SJSA1 (cell line): ENCODE results near the gene DLX3. TPM values are rescaled to one million over a fixed set of nuclear protein-coding genes. Genes with fewer than 3 reads are reported as not detected.

Source experiments
- DNase-seq, 2 experiments: peaks; one replicate each; pipeline ENCODE4 v3.0.0-alpha.2; 2015 to 2020; ENCODE audit warnings: low spot score in 2 of 2, low read depth in 1 of 2
- H3K27ac ChIP-seq: fragments of 250-450 bp; sonication (Bioruptor Pico); 2 replicates; pipeline ENCODE4 v1.5.1; 2020; ENCODE audit warnings: mild to moderate bottlenecking, moderate library complexity
- H3K27me3 ChIP-seq: fragments of 250-450 bp; sonication (Bioruptor Pico); replicated peaks from 2 replicates; pipeline ENCODE4 v1.5.1; 2020; ENCODE audit warnings: mild to moderate bottlenecking, moderate library complexity
- H3K36me3 ChIP-seq: fragments of 250-450 bp; sonication (Bioruptor Pico); 2 replicates; pipeline ENCODE4 v1.5.1; 2020; ENCODE audit warnings: mild to moderate bottlenecking
- H3K4me1 ChIP-seq: fragments of 250-450 bp; sonication (Bioruptor Pico); replicated peaks from 2 replicates; pipeline ENCODE4 v1.6.1; 2021; ENCODE audit warnings: mild to moderate bottlenecking
- H3K4me3 ChIP-seq: fragments of 250-450 bp; sonication (Bioruptor Pico); 2 replicates; pipeline ENCODE4 v1.5.1; 2020; ENCODE audit warnings: mild to moderate bottlenecking
- H3K9me3 ChIP-seq: fragments of 250-450 bp; sonication (Bioruptor Pico); replicated peaks from 2 replicates; pipeline ENCODE4 v1.5.1; 2020; ENCODE audit warnings: mild to moderate bottlenecking
- total RNA-seq: library from RNA; depleted of rRNA; stranded (reverse); fragments of >200 nt; shearing (Covaris generic); gene quantifications from 2 replicates; pipeline ENCODE4 v1.2.3, GENCODE V29; 2014

The DLX3 gene
- total RNA-seq, 1 experiment from 2014 or later: not detected

DNA sequence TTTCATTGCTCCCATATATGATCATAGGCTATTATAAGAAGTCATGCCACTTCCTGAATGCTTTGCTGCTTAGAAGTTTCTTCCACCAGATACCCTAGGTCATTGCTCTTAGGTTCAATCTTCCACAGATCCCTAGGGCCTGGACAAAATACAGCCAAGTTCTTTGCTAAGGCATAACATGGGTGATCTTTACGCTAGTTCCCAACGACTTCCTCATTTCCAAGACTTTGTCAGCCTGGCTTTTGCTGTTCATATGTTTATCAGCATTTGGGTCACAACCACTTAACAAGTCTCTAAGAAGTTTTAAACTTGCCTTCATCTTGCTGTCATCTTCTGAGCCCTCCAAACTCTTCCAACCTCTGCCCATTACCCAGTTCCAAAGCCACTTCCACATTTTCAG is 20.1 kb upstream of the DLX3 start:
- Histone ChIP-seq H3K4me1 (peaks cover 7% of the 10 kb centered on the region), H3K9me3 (peaks cover 17% of the 10 kb centered on the region), H3K4me3 (no peak overlapping the region), H3K27ac (no peak overlapping the region), H3K27me3 (peaks cover 6% of the 10 kb centered on the region; the same call in 1 of the 2 replicates), H3K36me3 (no peaks in the 10 kb centered on the region)
- DNase-seq: no peak

- Histone ChIP-seq H3K27me3 (peaks cover 6% of the 10 kb centered on the region; the same call in 1 of the 2 replicates), H3K9me3 (peaks cover 17% of the 10 kb centered on the region), H3K36me3 (no peaks in the 10 kb centered on the region), H3K4me1 (peaks cover 7% of the 10 kb centered on the region), H3K4me3 (no peak overlapping the region), H3K27ac (no peak overlapping the region)
- no peak for DNase-seq
These were observed 19.6 kb upstream of the DLX3 start for GRCh38 chr17:50014471-50015088.

DNA sequence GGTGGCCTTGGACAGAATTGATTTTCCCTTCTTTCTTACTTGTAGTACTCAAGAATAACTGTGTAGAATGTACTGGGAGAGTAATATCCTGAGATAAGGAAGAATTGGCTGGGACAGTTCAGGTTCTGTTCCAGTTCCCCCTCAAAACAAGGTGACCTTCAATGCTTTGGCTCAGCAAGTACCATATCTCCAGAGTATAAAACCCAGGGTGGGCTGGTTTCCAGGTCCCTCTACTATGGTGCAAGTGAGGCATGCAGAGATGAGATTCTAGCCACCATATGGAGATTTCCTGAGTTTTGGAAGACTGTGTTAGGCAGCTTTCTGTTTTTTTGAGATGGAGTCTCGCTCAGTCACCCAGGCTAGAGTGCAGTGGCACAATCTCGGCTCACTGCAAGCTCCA is 18.1 kb upstream of the DLX3 start:
- Histone ChIP-seq H3K4me3 (no peak overlapping the region), H3K36me3 (no peaks in the 10 kb centered on the region), H3K27me3 (peaks cover 6% of the 10 kb centered on the region; the same call in 1 of the 2 replicates), H3K9me3 (peaks cover 19% of the 10 kb centered on the region), H3K4me1 (peaks cover 4% of the 10 kb centered on the region; the same call in 1 of the 2 replicates), H3K27ac (no peak overlapping the region)
- DNase-seq: no peak

DNA sequence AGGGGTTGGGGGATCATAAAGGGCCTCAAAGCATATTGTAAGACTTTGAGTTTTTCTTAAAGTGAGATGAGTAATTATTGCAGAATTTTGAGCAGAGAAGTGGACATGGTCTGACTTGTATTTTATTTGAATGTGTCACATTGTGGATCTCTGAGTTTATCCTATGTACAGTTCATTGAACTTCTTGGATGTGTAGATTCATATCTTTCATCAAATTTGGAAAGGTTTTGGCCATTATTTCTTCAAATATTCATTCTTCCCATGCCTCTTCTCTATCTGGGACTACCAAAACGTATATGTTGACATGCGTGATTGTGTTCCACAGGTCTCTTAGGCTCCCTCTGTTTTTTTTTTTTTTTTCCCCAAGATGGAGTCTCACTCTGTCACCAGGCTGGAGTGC is 14.3 kb upstream of the DLX3 start:
- no peaks in the 10 kb centered on the region for H3K4me1 ChIP-seq
- peaks cover 19% of the 10 kb centered on the region for H3K9me3 ChIP-seq
- H3K27me3 ChIP-seq: peaks cover 10% of the 10 kb centered on the region
- DNase-seq: no peak
- H3K36me3 ChIP-seq: no peaks in the 10 kb centered on the region
- no peak overlapping the region for H3K27ac ChIP-seq
- H3K4me3 ChIP-seq: no peak overlapping the region

- H3K4me3 ChIP-seq: no peak overlapping the region
- no peaks in the 10 kb centered on the region for H3K4me1 ChIP-seq
- no peaks in the 10 kb centered on the region for H3K36me3 ChIP-seq
- no peak for DNase-seq
- no peak overlapping the region for H3K27ac ChIP-seq
- peaks cover 41% of the 10 kb centered on the region for H3K27me3 ChIP-seq
- peaks cover 2% of the 10 kb centered on the region; the same call in 1 of the 2 replicates for H3K9me3 ChIP-seq
These were observed 8.9 kb upstream of the DLX3 start for GRCh38 chr17:50003911-50004310.

DNA sequence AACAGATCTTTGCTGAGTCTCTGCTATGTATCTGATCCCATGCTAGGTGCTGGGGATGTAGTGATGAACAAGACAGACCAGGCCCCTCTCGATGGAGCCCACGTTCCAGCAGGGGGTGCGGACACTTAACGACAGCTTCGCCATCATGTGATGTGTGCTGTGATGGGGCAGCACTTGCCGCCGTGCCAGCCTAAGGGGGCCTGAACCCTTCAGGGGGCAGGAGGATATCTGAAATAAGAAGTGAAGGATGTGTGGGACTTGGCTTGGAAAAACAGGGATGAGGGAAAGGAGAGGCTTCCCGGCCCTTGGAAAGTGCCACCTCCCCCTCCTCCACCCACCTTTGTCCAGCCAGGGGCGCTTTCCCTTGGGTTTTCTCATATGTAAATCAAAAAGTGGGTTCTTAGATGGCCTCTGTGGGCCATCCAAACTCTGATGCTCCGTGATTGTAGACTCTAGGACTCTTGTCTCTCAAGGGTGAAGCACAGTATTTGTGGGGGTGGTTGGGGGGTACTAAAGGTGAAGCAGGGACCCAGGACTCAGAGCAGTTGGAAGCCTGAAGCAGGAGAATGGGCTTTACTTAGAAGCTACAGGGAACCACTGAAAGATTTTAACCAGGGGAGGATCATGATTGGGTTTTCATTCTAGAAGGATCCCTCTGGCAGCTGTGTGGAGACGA is 4.0 kb upstream of the DLX3 start:
- H3K4me3 ChIP-seq: no peak overlapping the region
- peaks cover 29% of the 10 kb centered on the region for H3K4me1 ChIP-seq
- peaks cover 61% of the 10 kb centered on the region for H3K27me3 ChIP-seq
- H3K27ac ChIP-seq: no peak overlapping the region
- H3K36me3 ChIP-seq: no peaks in the 10 kb centered on the region
- no peak for DNase-seq
- H3K9me3 ChIP-seq: no peaks in the 10 kb centered on the region

- Histone ChIP-seq H3K36me3 (no peaks in the 10 kb centered on the region), H3K4me3 (no peak overlapping the region), H3K9me3 (no peaks in the 10 kb centered on the region), H3K4me1 (peaks cover 38% of the 10 kb centered on the region), H3K27me3 (peaks cover 66% of the 10 kb centered on the region), H3K27ac (no peak overlapping the region)
- peak; percentile 79 to 92 for DNase-seq
These were observed 3.0 kb upstream of the DLX3 start for GRCh38 chr17:49997773-49998703.

DNA sequence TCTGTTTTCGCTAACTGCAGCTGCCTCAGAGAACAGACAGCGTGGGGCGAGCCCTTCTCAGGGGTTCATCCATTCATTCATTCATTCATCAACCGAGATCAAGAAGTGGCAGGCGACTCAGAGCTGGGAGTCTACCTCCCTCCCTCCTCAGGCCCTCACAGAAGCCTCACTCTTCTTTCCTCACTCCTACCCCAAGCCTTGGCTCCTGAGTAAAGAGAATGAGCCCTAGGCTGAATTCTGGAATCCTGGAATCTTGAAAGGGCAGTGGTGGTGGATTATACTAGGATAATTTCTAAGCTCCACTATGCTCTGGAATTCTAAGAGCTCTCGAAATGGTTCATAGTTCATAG is 2.3 kb upstream of the DLX3 start:
- no peaks in the 10 kb centered on the region for H3K9me3 ChIP-seq
- H3K27ac ChIP-seq: no peak overlapping the region
- peak in 1 of 2 experiments; percentile 31 for DNase-seq
- peaks cover 69% of the 10 kb centered on the region for H3K27me3 ChIP-seq
- H3K4me1 ChIP-seq: peaks cover 38% of the 10 kb centered on the region
- H3K36me3 ChIP-seq: no peaks in the 10 kb centered on the region
- H3K4me3 ChIP-seq: no peak overlapping the region

- Histone ChIP-seq H3K27me3 (peaks cover 69% of the 10 kb centered on the region), H3K36me3 (no peaks in the 10 kb centered on the region), H3K9me3 (no peaks in the 10 kb centered on the region), H3K27ac (no peak overlapping the region), H3K4me1 (peaks cover 38% of the 10 kb centered on the region), H3K4me3 (peak overlapping the region; percentile 30)
- peak; percentile 71 to 80 for DNase-seq
These were observed 1.7 kb upstream of the DLX3 start for GRCh38 chr17:49996495-49997300.

DNA sequence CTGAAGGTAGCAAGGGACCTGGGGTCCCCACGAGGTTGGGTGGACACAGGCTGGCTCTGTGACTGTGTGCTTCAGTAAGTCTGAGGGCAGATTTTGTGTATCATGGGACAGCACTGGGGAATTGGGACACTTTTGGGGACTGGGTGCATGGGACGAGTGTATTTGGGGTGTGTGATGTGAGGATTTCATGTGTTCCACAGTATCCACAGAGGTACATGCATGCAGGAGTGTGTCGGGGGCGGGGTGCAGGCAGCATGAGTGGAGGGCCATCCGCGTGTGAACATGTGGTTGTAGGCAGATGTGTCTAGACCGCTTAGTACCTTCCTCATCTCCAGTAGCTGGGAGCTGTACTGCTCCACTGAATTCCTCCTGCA is 1.1 kb upstream of the DLX3 start:
- Histone ChIP-seq H3K27ac (no peak overlapping the region), H3K4me1 (peaks cover 38% of the 10 kb centered on the region), H3K36me3 (no peaks in the 10 kb centered on the region), H3K4me3 (no peak overlapping the region), H3K27me3 (peaks cover 69% of the 10 kb centered on the region), H3K9me3 (no peaks in the 10 kb centered on the region)
- no peak for DNase-seq

DNA sequence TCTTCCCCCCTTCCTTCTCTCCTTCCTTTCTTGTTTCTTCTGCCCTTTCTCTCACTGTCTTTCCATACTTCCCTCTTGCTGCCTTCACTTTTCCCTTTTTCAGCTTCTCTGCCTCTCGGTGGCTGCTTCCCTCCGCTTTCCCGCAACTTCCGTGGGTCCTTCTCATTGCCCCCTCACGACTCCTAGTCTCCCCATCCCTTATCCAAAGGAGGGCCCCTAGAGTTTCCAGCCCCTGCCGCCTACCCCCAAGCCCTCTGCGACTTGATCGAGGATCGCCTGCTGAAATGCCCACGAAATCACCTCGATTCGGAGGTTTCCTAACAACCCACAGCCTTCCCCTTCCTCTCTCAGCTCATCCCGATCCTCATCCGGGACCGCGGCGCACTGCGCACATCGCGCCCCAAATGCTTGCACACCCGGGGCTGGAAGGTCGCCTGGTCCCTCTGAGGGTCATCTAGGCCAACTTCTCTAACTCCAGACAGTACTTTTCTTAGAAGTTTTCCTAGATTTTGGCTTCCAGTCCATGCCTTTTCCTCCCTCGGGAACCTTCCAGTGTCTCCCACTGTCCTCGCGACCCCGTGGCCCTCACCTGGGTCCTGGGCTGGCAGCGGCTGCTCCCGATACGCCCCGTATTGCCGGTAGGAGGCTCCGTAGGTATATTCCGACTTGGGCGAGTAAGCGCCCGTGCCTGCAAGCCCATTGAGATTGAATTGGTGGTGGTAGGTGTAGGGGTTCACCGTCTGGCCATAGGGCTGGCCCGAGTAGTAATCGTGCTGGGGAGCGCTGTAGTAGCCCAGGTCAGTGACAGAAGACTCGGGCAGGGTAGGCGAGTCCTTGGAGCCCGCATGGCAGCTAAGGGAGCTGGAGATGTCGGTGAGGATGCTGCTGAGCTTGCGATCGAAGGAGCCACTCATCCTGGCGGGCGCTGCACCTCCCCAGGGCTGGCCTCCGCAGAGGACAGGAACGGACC is 654 bp downstream of the DLX3 start:
- Histone ChIP-seq H3K9me3 (no peaks in the 10 kb centered on the region), H3K4me1 (peaks cover 38% of the 10 kb centered on the region), H3K36me3 (no peaks in the 10 kb centered on the region), H3K4me3 (no peak overlapping the region), H3K27ac (no peak overlapping the region), H3K27me3 (peaks cover 69% of the 10 kb centered on the region)
- DNase-seq: no peak

- H3K27ac ChIP-seq: no peak overlapping the region
- no peaks in the 10 kb centered on the region for H3K9me3 ChIP-seq
- peak overlapping the region; percentile 23 for H3K4me3 ChIP-seq
- no peaks in the 10 kb centered on the region for H3K36me3 ChIP-seq
- peaks cover 77% of the 10 kb centered on the region for H3K27me3 ChIP-seq
- DNase-seq: no peak
- peaks cover 38% of the 10 kb centered on the region for H3K4me1 ChIP-seq
These were observed 1.5 kb downstream of the DLX3 start for GRCh38 chr17:49993423-49994060.
